ENCODE results near the gene FSTL4.
"Not testable (repeated sequence)": the region's sequence is repeated elsewhere in the genome, so short reads cannot be mapped to it uniquely, and the experiment has no call there.

FSTL4 gene

GRCh38 chr5:133552925-133553525 lies 59.3 kb downstream of the FSTL4 start:
- DNase-seq (ENCODE audit: low read depth in 2 of 2), result peak; percentile 12

- DNase-seq (ENCODE audit: low read depth in 2 of 2), result no peak
Observed at GRCh38 chr5:133546500-133546899, 65.8 kb downstream of the FSTL4 start.

GRCh38 chr5:133544346-133544745 lies 68.0 kb downstream of the FSTL4 start:
- DNase-seq (ENCODE audit: low read depth in 2 of 2), result no peak

GRCh38 chr5:133539818-133540217 lies 72.5 kb downstream of the FSTL4 start:
- no peak for DNase-seq (ENCODE audit: low read depth in 2 of 2)

DNA sequence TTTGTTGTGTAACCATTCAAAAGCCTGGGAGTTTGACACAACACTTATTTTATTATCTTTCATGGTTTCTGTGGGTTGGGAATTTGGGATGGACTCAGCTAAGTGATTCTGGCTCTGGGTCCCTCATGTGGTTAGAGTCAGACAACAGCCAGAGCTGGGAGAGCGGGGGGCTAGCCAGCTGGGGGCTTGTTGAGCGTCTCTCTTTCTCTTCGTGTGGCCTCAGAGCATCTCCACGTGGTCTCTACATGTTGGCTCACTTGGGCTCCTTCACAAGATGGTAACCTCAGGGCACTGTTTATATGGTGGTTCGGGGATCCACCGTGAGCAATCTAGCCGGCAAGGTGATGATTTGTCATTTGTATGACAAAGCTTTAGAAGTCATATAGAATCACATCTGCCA lies 73.6 kb downstream of the FSTL4 start:
- DNase-seq (ENCODE audit: low read depth in 2 of 2), result no peak

DNA sequence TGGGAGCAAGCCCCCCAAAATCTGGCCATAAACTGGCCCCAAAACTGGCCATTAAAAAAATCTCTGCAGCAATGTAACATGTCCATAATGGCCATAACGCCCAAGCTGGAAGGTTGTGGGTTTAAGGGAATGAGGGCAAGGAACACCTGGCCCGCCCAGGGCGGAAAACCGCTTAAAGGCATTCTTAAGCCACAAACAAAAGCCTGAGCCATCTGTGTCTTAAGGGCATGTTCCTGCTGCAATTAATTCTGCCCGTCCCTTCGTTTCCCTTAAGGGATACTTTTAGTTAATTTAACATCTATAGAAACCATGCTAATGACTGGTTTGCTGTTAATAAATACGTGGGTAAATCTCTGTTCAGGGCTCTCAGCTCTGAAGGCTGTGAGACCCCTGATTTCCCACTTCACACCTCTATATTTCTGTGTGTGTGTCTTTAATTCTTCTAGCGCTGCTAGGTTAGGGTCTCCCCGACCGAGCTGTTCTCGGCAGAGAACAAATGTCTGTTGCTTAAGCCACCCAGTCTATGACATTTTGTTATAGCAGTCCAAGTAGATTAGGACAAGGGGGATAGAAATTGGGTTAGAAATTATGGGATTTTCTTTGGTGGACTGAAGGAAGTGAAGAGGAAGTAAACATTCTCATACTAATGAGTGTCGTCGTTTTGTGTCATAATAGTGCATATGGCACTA lies 77.0 kb downstream of the FSTL4 start:
- DNase-seq (ENCODE audit: low read depth in 2 of 2), result not testable (repeated sequence)

- no peak for DNase-seq (ENCODE audit: low read depth in 2 of 2)
Observed at GRCh38 chr5:133534566-133534965, 77.8 kb downstream of the FSTL4 start.

DNA sequence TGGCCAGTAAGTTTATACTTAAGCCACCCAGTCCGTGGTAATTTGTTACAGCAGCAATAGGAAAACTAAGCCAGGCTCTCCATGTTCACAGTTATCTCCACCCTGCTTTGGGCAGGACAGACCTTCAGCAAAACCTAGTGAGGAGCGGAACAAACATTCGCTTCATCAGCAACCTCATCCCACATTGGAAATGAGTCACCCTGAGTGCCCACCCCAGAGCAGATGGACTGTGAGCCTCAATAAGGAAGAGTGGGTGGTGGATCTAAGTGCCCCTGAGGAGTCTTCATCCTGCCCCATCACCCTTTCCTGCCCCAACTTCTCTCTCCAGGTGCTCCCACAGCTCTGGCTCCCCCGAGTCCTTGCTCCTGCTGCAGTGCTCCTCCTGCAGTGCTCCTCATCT lies 78.8 kb downstream of the FSTL4 start:
- no peak for DNase-seq (ENCODE audit: low read depth in 2 of 2)

DNA sequence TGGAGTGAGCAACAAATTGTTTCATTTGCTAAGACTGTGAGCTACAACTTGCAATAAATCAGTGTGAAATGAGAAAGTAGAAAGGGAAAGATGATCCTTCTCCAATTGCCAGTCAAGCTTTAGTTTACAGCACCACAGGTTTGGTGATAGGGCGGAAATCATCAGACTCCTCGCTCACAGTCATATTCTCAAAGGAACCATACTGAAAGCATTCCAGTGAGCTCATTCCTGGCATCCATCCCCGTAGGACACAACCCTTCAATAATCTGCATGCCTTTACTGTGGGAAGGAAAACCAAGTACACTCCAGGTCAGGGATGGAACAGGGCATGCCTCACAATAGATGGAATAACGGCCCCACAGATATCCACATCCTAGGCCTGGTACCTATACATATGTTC lies 80.7 kb downstream of the FSTL4 start:
- no peak for DNase-seq (ENCODE audit: low read depth in 2 of 2)

DNA sequence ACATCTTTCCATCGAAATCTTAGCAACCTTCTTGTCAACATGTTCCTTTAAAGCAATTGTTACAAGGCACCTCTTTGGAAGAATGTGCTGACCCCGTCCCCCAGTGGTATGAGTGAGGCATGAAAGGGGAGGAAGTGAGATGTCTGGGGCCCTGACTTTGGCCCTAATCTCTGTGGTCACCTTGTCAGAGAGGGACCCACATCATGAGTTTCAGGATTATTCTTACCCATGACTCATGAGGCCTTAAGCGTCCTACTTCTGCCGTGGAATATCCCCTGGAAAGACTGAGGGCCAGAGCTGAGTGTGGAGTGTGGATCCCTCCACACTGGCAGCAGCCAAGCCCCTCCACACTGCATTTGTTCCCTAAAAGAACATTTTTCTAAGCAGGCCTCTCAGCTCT lies 81.2 kb downstream of the FSTL4 start:
- DNase-seq (ENCODE audit: low read depth in 2 of 2), result no peak

DNA sequence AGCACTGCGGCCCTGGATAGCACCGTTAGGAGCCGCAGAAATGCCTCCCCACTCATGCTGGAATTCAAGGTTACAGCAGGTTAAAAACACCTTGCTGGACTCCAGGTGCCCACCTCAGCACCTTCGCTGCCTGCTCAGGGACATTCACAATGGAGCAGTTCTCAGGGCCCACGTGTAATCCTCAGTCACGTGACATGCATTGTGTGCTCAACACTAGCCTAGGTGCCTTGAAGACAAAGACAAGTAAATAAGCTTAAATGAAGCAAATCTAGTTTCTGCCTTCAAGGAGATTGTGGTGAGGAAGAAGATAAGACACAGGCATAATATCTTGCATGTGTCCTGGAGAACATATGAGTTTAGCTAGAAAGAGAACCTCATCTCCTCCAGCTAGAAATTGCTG lies 82.1 kb downstream of the FSTL4 start:
- no peak for DNase-seq (ENCODE audit: low read depth in 2 of 2)

DNA sequence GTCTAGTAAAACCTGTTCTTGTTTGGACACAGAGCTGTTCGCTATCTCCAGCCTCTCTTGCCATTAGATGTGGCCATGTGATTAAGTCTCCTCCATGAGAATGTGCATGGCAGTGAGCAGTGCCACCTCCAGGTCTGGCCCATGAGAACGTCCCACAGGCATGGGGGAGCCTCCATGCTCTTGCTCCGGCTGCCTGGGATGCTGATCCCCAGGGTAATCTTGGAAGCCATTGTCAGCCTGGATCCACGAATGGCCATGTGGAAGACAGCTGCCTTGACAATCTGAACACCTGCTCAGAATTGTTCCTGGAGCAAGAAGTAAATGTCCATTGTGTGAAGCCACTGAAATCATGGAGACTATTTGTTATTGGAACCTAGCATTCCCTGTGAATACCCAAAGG lies 83.5 kb downstream of the FSTL4 start:
- DNase-seq (ENCODE audit: low read depth in 2 of 2), result no peak

GRCh38 chr5:133527311-133527710 lies 85.0 kb downstream of the FSTL4 start:
- no peak for DNase-seq (ENCODE audit: low read depth in 2 of 2)

GRCh38 chr5:133526368-133526767 lies 86.0 kb downstream of the FSTL4 start:
- no peak for DNase-seq (ENCODE audit: low read depth in 2 of 2)

DNA sequence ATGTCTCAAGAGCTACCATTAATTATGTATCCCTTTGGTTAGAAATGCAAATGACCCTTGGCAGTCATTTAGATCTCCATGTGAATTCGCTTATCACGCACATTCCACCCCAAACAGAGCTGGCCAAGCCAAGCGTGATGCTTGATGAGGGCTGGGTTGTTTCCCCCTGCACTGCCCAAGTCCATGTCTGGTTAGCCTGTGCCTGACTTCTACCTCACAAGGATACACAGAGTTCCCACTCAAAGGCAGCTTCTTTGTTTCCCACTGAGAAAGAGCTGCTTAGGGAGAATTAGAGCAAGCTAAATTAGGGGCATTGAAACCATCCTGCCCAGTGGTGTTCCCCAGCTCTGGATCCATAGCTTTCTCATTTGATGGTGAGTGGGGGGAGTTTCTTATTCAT lies 87.2 kb downstream of the FSTL4 start:
- no peak for DNase-seq (ENCODE audit: low read depth in 2 of 2)

- no peak for DNase-seq (ENCODE audit: low read depth in 2 of 2)
Observed at GRCh38 chr5:133524666-133525065, 87.7 kb downstream of the FSTL4 start.

DNA sequence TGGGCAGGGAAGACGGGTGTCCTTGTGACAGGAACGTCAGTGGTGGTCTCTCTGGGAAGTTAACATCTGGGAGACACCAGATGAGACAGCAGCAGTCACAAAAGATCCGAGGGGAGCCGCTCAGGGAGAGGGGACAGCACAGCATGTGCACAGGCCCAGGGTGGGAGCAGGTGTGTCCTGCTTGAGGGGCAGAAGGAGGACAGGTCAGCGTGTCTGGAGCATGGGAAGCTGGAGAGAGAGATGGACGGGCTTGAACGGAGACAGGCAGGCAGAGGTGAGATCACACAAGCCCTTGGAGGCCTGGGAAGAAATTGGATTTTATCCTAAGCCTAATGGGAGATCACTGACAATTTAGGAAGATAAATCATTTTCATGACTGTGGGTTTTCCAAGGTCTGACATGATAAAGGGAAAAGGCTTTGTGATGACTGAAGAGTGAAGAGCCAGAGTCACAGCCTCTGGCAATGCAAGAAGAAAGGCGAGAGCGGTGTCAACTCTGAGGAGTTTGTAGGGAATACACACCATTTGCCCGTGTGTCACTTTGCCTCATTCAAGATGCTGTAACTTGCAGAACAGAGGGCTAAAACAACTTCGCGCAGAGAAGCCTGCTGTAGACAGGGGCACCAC lies 88.3 kb downstream of the FSTL4 start:
- DNase-seq (ENCODE audit: low read depth in 2 of 2), result no peak

DNA sequence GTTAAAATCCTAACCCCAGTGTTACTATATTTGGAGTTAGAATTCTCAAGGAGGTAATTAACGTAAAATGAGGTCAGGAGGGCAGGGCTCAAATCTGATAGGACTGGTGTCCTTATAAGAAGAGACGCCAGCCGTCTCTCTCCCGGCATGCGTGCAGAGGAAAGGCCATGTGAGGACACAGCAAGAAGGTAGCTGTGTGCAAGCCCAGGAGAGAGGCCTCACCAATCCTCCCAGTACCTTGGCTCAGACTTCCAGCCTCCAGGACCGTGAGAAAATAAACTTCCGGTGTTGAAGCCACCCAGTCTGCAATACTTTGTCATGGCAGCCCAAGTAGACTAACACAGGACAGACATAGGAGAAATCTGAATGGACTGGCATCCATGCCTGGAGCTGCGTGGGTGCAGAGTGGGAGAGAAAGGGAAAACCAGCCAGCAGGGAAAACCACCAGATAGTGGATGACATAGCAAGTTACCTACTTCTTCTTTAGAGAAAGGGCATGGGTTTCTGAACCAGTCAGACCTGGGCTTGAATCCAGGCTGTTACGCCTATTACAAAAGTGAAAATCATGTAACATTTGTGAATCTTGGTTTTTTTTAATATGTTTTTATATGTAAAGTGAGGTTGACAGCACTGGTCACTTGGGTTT lies 89.2 kb downstream of the FSTL4 start:
- DNase-seq (ENCODE audit: low read depth in 2 of 2), result no peak

GRCh38 chr5:133521801-133522200 lies 90.5 kb downstream of the FSTL4 start:
- DNase-seq (ENCODE audit: low read depth in 2 of 2), result no peak

DNA sequence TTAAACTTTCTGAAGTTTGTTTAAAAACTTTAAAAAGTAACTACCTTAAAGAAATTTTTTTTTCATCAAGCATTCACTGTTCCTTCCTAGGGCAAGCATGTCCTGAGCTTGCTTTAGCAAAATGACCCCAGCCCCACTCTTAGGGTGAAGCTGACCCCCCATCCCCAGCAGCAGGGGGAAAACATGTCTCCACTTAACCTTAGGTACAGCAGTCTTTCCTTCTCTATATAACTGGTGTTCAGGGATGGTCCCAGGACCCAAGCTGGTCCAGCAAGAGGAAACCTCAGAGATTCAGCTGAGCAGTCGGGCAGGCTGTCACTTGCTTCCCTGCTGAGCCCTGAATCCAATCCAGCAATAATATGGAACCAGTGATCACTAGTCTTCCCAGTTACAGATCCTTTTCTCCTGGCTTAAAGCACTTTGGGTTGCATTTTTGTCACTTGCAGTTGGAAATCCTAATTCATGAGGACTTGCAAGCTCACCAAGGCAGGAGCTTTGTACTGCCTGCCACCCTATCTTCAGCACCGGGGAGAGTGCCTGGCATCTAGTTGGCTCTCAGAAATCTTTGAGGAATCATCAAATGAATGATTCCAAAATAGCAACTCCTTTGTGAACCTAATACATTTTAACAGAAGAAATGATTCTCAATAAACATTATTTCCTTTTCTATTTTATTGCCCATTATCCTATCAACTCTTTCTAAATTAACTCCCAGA lies 91.2 kb downstream of the FSTL4 start:
- no peak for DNase-seq (ENCODE audit: low read depth in 2 of 2)

GRCh38 chr5:133520062-133520461 lies 92.3 kb downstream of the FSTL4 start:
- no peak for DNase-seq (ENCODE audit: low read depth in 2 of 2)

DNA sequence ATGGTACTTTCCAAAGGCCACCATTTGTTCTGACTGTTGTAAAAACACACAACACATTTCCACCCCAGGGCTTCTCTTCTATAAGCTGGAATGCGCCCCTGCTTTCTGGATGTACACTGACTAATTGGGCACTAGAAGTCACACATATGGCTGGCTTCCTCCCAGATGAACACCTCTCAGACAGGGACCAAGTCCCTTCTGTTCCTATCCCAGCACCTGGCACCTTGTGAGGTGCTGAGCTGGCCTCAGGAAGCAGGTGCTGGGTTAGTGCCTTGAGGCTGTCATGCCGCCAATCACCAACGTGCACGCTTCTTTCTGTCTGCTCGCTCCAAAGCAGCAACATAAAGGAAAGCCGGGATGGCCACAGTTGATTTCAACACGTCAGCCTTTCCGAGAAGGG lies 93.2 kb downstream of the FSTL4 start:
- no peak for DNase-seq (ENCODE audit: low read depth in 2 of 2)
